Activated CD8-positive, alpha-beta memory T cell treated with anti-CD3 and anti-CD28 coated beads for 36 hours (primary cell): ENCODE data around the gene NUP93. TPM values are rescaled to one million over a fixed set of nuclear protein-coding genes. Genes with fewer than 3 reads are reported as not detected.
"Not testable (repeated sequence)": the region's sequence is repeated elsewhere in the genome, so short reads cannot be mapped to it uniquely, and the experiment has no call there.

Source experiments
- CTCF ChIA-PET: fragments of 350-600 bp; sonication (Branson Sonifier 250); formaldehyde crosslinking; loops from one replicate; lab custom pipeline; 2021; ENCODE audit warnings: antibody characterized with exemption; lab: Charles Lee
- POLR2A ChIA-PET: fragments of 350-600 bp; sonication (Branson Sonifier 250); formaldehyde crosslinking; loops from one replicate; lab custom pipeline; 2021; ENCODE audit warnings: antibody characterized with exemption; lab: Charles Lee
- total RNA-seq, 2 experiments: library from RNA; stranded (reverse); gene quantifications; one replicate each; pipeline ENCODE4 v1.2.3, GENCODE V29; 2021

Gene NUP93
- total RNA-seq, 2 experiments from 2014 or later, result 160 to 165 TPM

DNA sequence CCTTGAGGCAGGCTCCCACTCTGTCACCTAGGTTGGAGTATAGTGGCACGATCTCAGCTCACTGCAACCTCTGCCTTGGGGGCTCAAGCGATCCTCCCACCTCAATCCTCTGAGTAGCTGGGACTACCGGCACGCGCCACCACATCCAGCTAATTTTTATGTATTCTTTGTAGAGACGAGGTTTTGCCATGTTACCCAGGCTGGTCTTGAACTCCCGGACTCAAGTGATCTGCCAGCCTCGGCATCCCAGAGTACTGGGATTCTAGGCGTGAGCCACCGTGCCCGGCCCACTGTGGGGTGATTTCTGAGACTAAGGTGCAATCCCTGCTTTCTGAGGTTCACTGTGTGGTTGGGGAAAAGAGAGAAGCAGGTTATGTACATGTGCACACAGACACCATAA, 123.0 kb downstream of the NUP93 start:
- CTCF ChIA-PET, result interaction anchor here (0.6 kb wide), 1 partner anchor 29 kb away, joined by 3 read pairs; no protein-coding TSS in a partner anchor
- POLR2A ChIA-PET, result interaction anchor here (0.7 kb wide), 1 partner anchor 122 kb away, joined by 7 read pairs; no protein-coding TSS in a partner anchor

- ChIA-PET POLR2A (no interaction called here), CTCF (interaction anchor here (0.8 to 3.5 kb wide), 2 partner anchors 12 to 15 kb away, joined by 5 to 11 read pairs; no protein-coding TSS in a partner anchor)
Measured at GRCh38 chr16:56855201-56855600, 125.3 kb downstream of the NUP93 start.

DNA sequence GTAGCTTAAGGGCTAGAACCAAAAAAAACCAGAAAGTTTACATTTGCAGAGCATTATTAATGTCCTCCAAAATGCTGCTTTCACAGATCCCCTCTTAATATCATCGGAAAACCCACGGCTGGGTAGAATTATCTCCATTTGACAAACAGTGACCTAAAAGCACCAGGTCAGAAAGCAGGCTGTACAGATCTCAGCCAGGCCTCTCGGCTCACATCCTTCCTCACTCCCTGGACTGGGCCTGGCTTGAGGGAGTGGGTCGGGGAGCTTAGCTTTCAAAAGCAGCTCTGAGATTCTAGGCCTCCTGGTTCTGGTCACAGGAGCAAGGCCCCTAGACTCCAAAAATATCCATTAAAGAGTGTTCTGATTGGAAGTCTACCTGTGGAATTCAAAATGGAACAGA, 126.0 kb downstream of the NUP93 start:
- ChIA-PET CTCF (interaction anchor here (0.8 to 3.5 kb wide), 3 partner anchors 11 to 16 kb away, joined by 5 to 11 read pairs (median 5); no protein-coding TSS in a partner anchor), POLR2A (no interaction called here)

- ChIA-PET CTCF (interaction anchor here (0.9 to 3.5 kb wide), 3 partner anchors 10 to 95 kb away, joined by 3 to 11 read pairs (median 5); no protein-coding TSS in a partner anchor), POLR2A (no interaction called here)
Measured at GRCh38 chr16:56856876-56857447, 127.0 kb downstream of the NUP93 start.

- ChIA-PET CTCF (interaction anchor here (0.7 to 1.3 kb wide), 3 partner anchors 9 to 94 kb away, joined by 3 to 4 read pairs (median 3); no protein-coding TSS in a partner anchor), POLR2A (no interaction called here)
Measured at GRCh38 chr16:56858374-56858773, 128.4 kb downstream of the NUP93 start.

DNA sequence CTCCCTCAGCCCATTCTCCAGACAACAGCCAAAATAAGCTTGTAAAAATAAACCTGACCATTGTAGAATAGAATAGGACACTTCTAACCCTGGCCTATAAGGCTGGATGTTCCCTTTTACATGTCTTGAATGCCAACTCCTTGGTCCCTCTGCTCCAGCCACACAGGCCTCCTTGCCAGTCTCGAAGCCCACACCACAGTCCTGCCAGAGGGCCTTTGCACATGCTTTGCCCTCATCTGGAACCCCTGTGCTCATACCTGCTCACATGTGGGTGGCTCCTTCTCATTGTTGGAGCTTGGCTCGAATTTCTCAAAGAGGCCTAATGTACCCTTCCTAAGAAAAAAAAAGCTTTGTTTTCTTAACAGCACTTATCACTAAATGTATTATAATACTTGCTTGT, 129.7 kb downstream of the NUP93 start:
- POLR2A ChIA-PET, result interaction anchor here (0.6 kb wide), 1 partner anchor 8 kb away, joined by 7 read pairs; no protein-coding TSS in a partner anchor

GRCh38 chr16:56860226-56861020, 130.5 kb downstream of the NUP93 start:
- CTCF ChIA-PET, result interaction anchor here (1.1 to 1.7 kb wide), 2 partner anchors 79 to 232 kb away, joined by 3 to 4 read pairs; partner anchors contain the start of gene CPNE2
- POLR2A ChIA-PET, result no interaction called here

More for the DNA sequence above, 129.7 kb downstream of the NUP93 start:
- CTCF ChIA-PET, result interaction anchor here (1.1 to 1.7 kb wide), 3 partner anchors 80 to 233 kb away, joined by 3 to 4 read pairs (median 3); partner anchors contain the start of gene CPNE2

- ChIA-PET POLR2A (no interaction called here), CTCF (interaction anchor here (1.1 to 2.7 kb wide), 3 partner anchors 79 to 103 kb away, joined by 3 to 10 read pairs (median 4); no protein-coding TSS in a partner anchor)
Measured at GRCh38 chr16:56861092-56861610, 131.2 kb downstream of the NUP93 start.

DNA sequence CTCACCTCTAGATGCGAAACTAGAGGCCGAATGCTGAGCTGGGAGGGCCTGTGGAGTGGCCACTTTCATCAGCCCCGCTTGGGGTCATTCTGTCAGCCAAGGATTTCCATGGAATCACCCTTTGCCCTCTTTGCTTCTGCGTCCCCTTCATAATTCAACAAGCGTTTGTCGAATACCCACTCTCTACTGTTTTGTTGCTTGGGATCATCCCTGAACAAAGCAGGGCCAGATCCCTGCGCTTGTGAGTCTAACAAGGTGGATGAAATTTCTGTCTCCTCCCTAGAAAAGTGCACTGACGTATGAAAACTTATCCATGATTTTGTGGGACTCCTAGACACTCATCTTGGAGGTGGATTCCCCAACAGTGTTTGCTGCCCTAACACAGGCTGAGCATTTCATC, 131.8 kb downstream of the NUP93 start:
- ChIA-PET POLR2A (interaction anchor here (0.6 kb wide), 1 partner anchor 76 kb away, joined by 3 read pairs; no protein-coding TSS in a partner anchor), CTCF (interaction anchor here (1.2 to 2.7 kb wide), 2 partner anchors 90 to 103 kb away, joined by 4 to 10 read pairs; no protein-coding TSS in a partner anchor)

DNA sequence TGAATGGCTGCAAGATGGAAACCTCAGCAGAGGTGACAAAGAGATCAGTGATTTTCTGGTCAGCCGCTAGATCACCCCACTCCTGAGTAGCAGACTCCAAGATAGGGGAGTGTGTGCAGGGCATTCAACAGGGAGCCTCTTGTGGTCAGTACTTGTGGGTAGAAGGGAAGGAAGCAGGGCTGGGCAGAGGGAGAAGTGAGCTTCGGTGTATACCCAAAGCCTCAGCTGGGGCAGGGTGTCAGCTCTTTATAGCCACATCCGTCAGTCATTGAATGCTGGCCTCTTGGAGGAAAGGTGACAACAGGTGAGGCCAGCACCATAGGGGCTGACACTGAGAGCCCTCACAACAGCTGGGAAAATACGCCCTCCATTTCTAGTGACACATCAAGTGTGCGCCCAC, 132.8 kb downstream of the NUP93 start:
- CTCF ChIA-PET, result interaction anchor here (1.5 to 2.9 kb wide), 4 partner anchors 12 to 102 kb away, joined by 4 to 10 read pairs (median 8); no protein-coding TSS in a partner anchor
- POLR2A ChIA-PET, result interaction anchor here (1.5 kb wide), 1 partner anchor 69 kb away, joined by 4 read pairs; no protein-coding TSS in a partner anchor

GRCh38 chr16:56864960-56865359, 135.0 kb downstream of the NUP93 start, which contains the start of gene SLC12A3:
Gene SLC12A3, plus strand, starts transcription at chr16:56865207. Its CDS starts 29 bp downstream, at chr16:56865236.
- CTCF ChIA-PET, result interaction anchor here (2.9 kb wide), 1 partner anchor 14 kb away, joined by 10 read pairs; no protein-coding TSS in a partner anchor
- POLR2A ChIA-PET, result no interaction called here

GRCh38 chr16:56865394-56866062, 135.6 kb downstream of the NUP93 start:
- POLR2A ChIA-PET, result no interaction called here
- CTCF ChIA-PET, result interaction anchor here (2.3 to 4.1 kb wide), 3 partner anchors 10 to 86 kb away, joined by 8 to 29 read pairs (median 11); no protein-coding TSS in a partner anchor

GRCh38 chr16:56866955-56867830, 137.3 kb downstream of the NUP93 start:
- POLR2A ChIA-PET, result no interaction called here
- CTCF ChIA-PET, result interaction anchor here (0.7 to 4.1 kb wide), 15 partner anchors 9 to 349 kb away, joined by 3 to 29 read pairs (median 4); partner anchors contain the start of gene HERPUD1

DNA sequence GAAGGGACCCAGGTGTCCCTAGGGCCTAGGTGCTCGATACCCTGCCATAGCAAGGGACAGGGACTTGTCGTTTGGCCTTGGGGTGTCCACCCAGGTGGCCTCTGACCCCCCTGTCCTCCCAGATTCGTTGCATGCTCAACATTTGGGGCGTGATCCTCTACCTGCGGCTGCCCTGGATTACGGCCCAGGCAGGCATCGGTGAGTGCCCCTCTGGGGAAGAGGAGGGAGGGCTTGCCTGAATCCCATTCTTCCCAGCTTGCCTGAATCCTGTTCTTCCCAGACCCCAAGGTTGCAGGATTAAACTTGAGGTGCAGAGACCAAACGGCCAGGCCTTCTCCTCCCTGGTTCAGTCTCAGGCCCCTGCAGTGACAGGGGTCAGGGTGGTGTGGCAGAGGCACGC, 138.2 kb downstream of the NUP93 start:
- CTCF ChIA-PET, result interaction anchor here (0.8 to 4.1 kb wide), 8 partner anchors 13 to 350 kb away, joined by 3 to 29 read pairs (median 6); partner anchors contain the start of gene HERPUD1
- POLR2A ChIA-PET, result no interaction called here

- POLR2A ChIA-PET, result not testable (repeated sequence)
- CTCF ChIA-PET, result interaction anchor here (0.9 to 4.1 kb wide), 4 partner anchors 14 to 83 kb away, joined by 3 to 29 read pairs (median 5); partner anchors contain the start of gene HERPUD1
Measured at GRCh38 chr16:56868766-56869165, 138.8 kb downstream of the NUP93 start.

DNA sequence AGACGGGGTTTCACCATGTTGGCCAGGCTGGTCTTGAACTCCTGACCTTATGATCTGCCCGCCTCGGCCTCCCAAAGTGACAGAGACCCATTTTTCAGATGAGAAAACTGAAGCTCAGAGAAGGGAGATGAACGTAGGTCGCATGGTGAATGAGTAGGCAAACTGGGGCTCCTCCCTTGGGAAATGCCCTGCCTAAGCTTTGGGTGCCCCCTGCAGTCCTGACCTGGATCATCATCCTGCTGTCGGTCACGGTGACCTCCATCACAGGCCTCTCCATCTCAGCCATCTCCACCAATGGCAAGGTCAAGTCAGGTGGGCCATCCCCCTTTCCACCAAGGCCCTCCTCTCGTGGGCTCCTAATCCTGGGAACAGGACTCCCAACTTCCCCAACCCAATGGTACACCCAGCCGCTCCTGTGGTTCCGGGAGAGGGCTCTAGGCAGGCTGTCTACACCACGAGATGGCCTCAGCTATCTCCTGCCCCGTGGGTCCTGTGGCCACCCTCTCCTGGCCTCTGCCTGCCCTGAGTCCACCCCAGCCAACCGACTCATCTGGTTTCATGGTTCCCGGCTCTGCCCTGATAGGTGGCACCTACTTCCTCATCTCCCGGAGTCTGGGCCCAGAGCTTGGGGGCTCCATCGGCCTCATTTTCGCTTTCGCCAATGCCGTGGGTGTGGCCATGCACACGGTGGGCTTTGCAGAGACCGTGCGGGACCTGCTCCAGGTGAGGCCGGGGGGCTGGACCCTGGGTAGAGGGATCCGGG, 139.8 kb downstream of the NUP93 start:
- CTCF ChIA-PET, result interaction anchor here (0.5 to 4.1 kb wide), 7 partner anchors 13 to 316 kb away, joined by 3 to 29 read pairs (median 3); partner anchors contain the start of genes HERPUD1, PSME3IP1 and RSPRY1
- POLR2A ChIA-PET, result interaction anchor here (0.5 to 0.7 kb wide), 3 partner anchors 99 to 167 kb away, joined by 3 to 5 read pairs (median 4); no protein-coding TSS in a partner anchor
